Adrenal gland (tissue), 5 donors: ENCODE data around the gene RDH16.

ENCODE experiments used
- POLR2A ChIP-seq, 2 donors: fragments of 450-650 bp; IDR thresholded peaks; one replicate each; pipeline ENCODE4 v1.6.1; 2017; ENCODE audit warnings: antibody characterized with exemption in 2 of 2, mild to moderate bottlenecking in 2 of 2, moderate library complexity in 1 of 2
- TF ChIP-seq, protein P1 (sequence below), 6 experiments: fragments of 450-650 bp in 4 of 6; fragments of 200-600 bp in 2 of 6; sonication (generic) in 1 of 6; IDR thresholded peaks; 1 replicate in 5 of 6; 2 replicates in 1 of 6; pipeline versions ENCODE4 v1.5.1 to v1.8.0; 2016 to 2021; ENCODE audit warnings: antibody characterized with exemption in 6 of 6, mild to moderate bottlenecking in 2 of 6, moderate library complexity in 1 of 6
- donor health status: DM: no; HTN: no; CAD: no.

GRCh38 chr12:56987011-56987410 lies 29.6 kb upstream of the RDH16 start:
- TF ChIP-seq, protein P1, sequence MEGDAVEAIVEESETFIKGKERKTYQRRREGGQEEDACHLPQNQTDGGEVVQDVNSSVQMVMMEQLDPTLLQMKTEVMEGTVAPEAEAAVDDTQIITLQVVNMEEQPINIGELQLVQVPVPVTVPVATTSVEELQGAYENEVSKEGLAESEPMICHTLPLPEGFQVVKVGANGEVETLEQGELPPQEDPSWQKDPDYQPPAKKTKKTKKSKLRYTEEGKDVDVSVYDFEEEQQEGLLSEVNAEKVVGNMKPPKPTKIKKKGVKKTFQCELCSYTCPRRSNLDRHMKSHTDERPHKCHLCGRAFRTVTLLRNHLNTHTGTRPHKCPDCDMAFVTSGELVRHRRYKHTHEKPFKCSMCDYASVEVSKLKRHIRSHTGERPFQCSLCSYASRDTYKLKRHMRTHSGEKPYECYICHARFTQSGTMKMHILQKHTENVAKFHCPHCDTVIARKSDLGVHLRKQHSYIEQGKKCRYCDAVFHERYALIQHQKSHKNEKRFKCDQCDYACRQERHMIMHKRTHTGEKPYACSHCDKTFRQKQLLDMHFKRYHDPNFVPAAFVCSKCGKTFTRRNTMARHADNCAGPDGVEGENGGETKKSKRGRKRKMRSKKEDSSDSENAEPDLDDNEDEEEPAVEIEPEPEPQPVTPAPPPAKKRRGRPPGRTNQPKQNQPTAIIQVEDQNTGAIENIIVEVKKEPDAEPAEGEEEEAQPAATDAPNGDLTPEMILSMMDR (IDR thresholded peaks at IDR 0.05): no peak
- TF ChIP-seq POLR2A (IDR thresholded peaks at IDR 0.05): no peak
